ENCODE data around the gene CENPH. TPM values are rescaled to one million over a fixed set of nuclear protein-coding genes. Genes with fewer than 3 reads are reported as not detected.
"Not testable (repeated sequence)": the region's sequence is repeated elsewhere in the genome, so short reads cannot be mapped to it uniquely, and the experiment has no call there.

The CENPH gene
- total and polyA plus RNA-seq, 2 of the 13 experiments (the other 11 are each of a cell fraction or from before 2014, with no cell fraction given): 11.2 to 28.8 TPM

DNA sequence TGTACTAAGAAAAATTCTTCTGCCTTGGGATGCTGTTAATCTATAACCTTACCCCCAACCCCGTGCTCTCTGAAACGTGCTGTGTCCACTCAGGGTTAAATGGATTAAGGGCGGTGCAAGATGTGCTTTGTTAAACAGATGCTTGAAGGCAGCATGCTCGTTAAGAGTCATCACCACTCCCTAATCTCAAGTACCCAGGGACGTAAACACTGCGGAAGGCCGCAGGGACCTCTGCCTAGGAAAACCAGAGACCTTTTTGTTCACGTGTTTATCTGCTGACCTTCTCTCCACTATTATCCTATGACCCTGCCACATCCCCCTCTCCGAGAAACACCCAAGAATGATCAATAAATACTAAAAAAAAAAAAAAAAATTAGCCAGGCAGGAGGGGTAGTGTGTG lies 31.4 kb downstream of the CENPH start:
- BruUV-seq (replicated peaks); POLR2A ChIA-PET; TF ChIP-seq FOXP1, SOX13 (IDR thresholded peaks at IDR 0.05): not testable (repeated sequence)
- TF ChIP-seq FOXA3 (CRISPR knock-in tag; IDR thresholded peaks at IDR 0.05): peak; percentile 31; the same call in 1 of the 2 replicates
- peak; percentile 42; the same call in 1 of the 2 replicates for TF ChIP-seq RARA (CRISPR knock-in tag; IDR thresholded peaks at IDR 0.05)
- TF ChIP-seq, protein P1, sequence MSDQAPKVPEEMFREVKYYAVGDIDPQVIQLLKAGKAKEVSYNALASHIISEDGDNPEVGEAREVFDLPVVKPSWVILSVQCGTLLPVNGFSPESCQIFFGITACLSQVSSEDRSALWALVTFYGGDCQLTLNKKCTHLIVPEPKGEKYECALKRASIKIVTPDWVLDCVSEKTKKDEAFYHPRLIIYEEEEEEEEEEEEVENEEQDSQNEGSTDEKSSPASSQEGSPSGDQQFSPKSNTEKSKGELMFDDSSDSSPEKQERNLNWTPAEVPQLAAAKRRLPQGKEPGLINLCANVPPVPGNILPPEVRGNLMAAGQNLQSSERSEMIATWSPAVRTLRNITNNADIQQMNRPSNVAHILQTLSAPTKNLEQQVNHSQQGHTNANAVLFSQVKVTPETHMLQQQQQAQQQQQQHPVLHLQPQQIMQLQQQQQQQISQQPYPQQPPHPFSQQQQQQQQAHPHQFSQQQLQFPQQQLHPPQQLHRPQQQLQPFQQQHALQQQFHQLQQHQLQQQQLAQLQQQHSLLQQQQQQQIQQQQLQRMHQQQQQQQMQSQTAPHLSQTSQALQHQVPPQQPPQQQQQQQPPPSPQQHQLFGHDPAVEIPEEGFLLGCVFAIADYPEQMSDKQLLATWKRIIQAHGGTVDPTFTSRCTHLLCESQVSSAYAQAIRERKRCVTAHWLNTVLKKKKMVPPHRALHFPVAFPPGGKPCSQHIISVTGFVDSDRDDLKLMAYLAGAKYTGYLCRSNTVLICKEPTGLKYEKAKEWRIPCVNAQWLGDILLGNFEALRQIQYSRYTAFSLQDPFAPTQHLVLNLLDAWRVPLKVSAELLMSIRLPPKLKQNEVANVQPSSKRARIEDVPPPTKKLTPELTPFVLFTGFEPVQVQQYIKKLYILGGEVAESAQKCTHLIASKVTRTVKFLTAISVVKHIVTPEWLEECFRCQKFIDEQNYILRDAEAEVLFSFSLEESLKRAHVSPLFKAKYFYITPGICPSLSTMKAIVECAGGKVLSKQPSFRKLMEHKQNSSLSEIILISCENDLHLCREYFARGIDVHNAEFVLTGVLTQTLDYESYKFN (CRISPR knock-in tag; conservative IDR thresholded peaks at IDR 0.05): 0 out of 2 replicates have a peak, but pooled peaks have one; percentile 14
- TF ChIP-seq, protein P2, sequence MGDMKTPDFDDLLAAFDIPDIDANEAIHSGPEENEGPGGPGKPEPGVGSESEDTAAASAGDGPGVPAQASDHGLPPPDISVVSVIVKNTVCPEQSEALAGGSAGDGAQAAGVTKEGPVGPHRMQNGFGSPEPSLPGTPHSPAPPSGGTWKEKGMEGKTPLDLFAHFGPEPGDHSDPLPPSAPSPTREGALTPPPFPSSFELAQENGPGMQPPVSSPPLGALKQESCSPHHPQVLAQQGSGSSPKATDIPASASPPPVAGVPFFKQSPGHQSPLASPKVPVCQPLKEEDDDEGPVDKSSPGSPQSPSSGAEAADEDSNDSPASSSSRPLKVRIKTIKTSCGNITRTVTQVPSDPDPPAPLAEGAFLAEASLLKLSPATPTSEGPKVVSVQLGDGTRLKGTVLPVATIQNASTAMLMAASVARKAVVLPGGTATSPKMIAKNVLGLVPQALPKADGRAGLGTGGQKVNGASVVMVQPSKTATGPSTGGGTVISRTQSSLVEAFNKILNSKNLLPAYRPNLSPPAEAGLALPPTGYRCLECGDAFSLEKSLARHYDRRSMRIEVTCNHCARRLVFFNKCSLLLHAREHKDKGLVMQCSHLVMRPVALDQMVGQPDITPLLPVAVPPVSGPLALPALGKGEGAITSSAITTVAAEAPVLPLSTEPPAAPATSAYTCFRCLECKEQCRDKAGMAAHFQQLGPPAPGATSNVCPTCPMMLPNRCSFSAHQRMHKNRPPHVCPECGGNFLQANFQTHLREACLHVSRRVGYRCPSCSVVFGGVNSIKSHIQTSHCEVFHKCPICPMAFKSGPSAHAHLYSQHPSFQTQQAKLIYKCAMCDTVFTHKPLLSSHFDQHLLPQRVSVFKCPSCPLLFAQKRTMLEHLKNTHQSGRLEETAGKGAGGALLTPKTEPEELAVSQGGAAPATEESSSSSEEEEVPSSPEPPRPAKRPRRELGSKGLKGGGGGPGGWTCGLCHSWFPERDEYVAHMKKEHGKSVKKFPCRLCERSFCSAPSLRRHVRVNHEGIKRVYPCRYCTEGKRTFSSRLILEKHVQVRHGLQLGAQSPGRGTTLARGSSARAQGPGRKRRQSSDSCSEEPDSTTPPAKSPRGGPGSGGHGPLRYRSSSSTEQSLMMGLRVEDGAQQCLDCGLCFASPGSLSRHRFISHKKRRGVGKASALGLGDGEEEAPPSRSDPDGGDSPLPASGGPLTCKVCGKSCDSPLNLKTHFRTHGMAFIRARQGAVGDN (CRISPR knock-in tag; IDR thresholded peaks at IDR 0.05): peak; percentile 5; the same call in 1 of the 2 replicates
- TF ChIP-seq BCL6 (CRISPR knock-in tag; IDR thresholded peaks at IDR 0.05): peak; percentile 86
- peak; percentile 18; the same call in 1 of the 2 replicates for TF ChIP-seq FOXP1 (CRISPR knock-in tag; IDR thresholded peaks at IDR 0.05)
- TF ChIP-seq SOX13 (CRISPR knock-in tag; conservative IDR thresholded peaks at IDR 0.05 in 1 of 2, IDR thresholded peaks at IDR 0.05 in 1 of 2): peak in 1 of 2 experiments; percentile 15; a peak in 1 of 4 replicates
- TF ChIP-seq, protein P3, sequence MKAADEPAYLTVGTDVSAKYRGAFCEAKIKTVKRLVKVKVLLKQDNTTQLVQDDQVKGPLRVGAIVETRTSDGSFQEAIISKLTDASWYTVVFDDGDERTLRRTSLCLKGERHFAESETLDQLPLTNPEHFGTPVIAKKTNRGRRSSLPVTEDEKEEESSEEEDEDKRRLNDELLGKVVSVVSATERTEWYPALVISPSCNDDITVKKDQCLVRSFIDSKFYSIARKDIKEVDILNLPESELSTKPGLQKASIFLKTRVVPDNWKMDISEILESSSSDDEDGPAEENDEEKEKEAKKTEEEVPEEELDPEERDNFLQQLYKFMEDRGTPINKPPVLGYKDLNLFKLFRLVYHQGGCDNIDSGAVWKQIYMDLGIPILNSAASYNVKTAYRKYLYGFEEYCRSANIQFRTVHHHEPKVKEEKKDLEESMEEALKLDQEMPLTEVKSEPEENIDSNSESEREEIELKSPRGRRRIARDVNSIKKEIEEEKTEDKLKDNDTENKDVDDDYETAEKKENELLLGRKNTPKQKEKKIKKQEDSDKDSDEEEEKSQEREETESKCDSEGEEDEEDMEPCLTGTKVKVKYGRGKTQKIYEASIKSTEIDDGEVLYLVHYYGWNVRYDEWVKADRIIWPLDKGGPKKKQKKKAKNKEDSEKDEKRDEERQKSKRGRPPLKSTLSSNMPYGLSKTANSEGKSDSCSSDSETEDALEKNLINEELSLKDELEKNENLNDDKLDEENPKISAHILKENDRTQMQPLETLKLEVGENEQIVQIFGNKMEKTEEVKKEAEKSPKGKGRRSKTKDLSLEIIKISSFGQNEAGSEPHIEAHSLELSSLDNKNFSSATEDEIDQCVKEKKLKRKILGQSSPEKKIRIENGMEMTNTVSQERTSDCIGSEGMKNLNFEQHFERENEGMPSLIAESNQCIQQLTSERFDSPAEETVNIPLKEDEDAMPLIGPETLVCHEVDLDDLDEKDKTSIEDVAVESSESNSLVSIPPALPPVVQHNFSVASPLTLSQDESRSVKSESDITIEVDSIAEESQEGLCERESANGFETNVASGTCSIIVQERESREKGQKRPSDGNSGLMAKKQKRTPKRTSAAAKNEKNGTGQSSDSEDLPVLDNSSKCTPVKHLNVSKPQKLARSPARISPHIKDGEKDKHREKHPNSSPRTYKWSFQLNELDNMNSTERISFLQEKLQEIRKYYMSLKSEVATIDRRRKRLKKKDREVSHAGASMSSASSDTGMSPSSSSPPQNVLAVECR (CRISPR knock-in tag; IDR thresholded peaks at IDR 0.05; ENCODE audit: borderline replicate concordance): peak; percentile 38; the same call in 1 of the 2 replicates
- TF ChIP-seq SALL1 (CRISPR knock-in tag; IDR thresholded peaks at IDR 0.05): peak; percentile 14; the same call in 1 of the 2 replicates
- TF ChIP-seq, protein P4, sequence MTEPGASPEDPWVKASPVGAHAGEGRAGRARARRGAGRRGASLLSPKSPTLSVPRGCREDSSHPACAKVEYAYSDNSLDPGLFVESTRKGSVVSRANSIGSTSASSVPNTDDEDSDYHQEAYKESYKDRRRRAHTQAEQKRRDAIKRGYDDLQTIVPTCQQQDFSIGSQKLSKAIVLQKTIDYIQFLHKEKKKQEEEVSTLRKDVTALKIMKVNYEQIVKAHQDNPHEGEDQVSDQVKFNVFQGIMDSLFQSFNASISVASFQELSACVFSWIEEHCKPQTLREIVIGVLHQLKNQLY (CRISPR knock-in tag; IDR thresholded peaks at IDR 0.05): 0 out of 2 replicates have a peak, but pooled peaks have one; percentile 50
- peak; percentile 42 for TF ChIP-seq GATAD2A (CRISPR knock-in tag; IDR thresholded peaks at IDR 0.05)

More for the DNA sequence above, 31.4 kb downstream of the CENPH start:
- H3K79me2 ChIP-seq (ENCODE audit: insufficient read depth, low read length): peaks cover 30% of the 10 kb centered on the region
- ATAC-seq; FAIRE-seq; H2AFZ ChIP-seq (ENCODE audit: low read length); H3K27me3 ChIP-seq (ENCODE audit: control insufficient read depth in 1 of 2, insufficient read depth in 2 of 2, low read length in 2 of 2); H4K20me1 ChIP-seq (ENCODE audit: insufficient read depth, low read length); in situ Hi-C loops (cut with HindIII; ENCODE audit: extremely low pct_ligation_motif_present, low pct_unique_long_range_greater_than_20kb); H3K4me3 ChIP-seq (replicated peaks in 1 of 3; ENCODE audit: insufficient read depth in 1 of 3, low read depth in 2 of 3, low read length in 3 of 3); CTCF ChIA-PET (ENCODE audit: low intra/inter-chr PET ratio, low total read pairs); H3K36me3 ChIP-seq (replicated peaks in 1 of 2; ENCODE audit: control insufficient read depth in 1 of 2, insufficient read depth in 2 of 2, low read length in 2 of 2); DNase-seq (ENCODE audit: low spot score); H3K9ac ChIP-seq (ENCODE audit: insufficient read depth, low read depth, low read length); H3K9me3 ChIP-seq (ENCODE audit: low read length); intact Hi-C loops (cut with micrococcal nuclease; ENCODE audit: unreplicated experiment): not testable (repeated sequence)
- peak overlapping the region; percentile 63 for H3K27ac ChIP-seq (ENCODE audit: extremely low read length, insufficient read depth, low read length)
- H3K4me1 ChIP-seq (ENCODE audit: insufficient read depth, low read length): peaks cover 76% of the 10 kb centered on the region
- peak overlapping the region; percentile 0; the same call in 1 of the 2 replicates for H3K4me2 ChIP-seq (ENCODE audit: low read depth, low read length)
- WGBS (ENCODE audit: low lambda C conversion rate): under 1% methylated on average over 9 of the region's 9 CpGs

All from HepG2 (cell line).